ENCODE results near the gene PLSCR3. TPM values are rescaled to one million over a fixed set of nuclear protein-coding genes. Genes with fewer than 3 reads are reported as not detected.

PLSCR3 gene
- total and polyA plus RNA-seq, 2 donors (not counting 1 experiment from before 2014, with no cell fraction given): 25.4 to 39.1 TPM

GRCh38 chr17:7382901-7383300, 11.4 kb downstream of the PLSCR3 start:
- no peak for DNase-seq (ENCODE audit: low read depth in 2 of 2)
- TF ChIP-seq CTCF (conservative IDR thresholded peaks at IDR 0.05 in 1 of 2, IDR thresholded peaks at IDR 0.05 in 1 of 2; ENCODE audit: low read depth in 1 of 2, low read length in 2 of 2) (no peak), EZH2 (IDR thresholded peaks at IDR 0.05; ENCODE audit: low read length, missing control alignments) (no peak)
- H3K4me3 ChIP-seq (replicated peaks in 1 of 4; ENCODE audit: control extremely low read depth in 1 of 4, insufficient read depth in 1 of 4, low read depth in 3 of 4, low read length in 4 of 4): no peak overlapping the region
- H2AFZ ChIP-seq (ENCODE audit: low read length): no peak overlapping the region
- no peak overlapping the region for H3K4me2 ChIP-seq (ENCODE audit: extremely low read depth, insufficient read depth, low read length)
- H3K9me3 ChIP-seq (ENCODE audit: control insufficient read depth, insufficient read depth, low read depth, low read length): no peaks in the 10 kb centered on the region
- H3K27me3 ChIP-seq (ENCODE audit: control insufficient read depth, insufficient read depth, low read length): peaks cover 28% of the 10 kb centered on the region
- H3K79me2 ChIP-seq (ENCODE audit: control insufficient read depth, insufficient read depth, low read length): no peaks in the 10 kb centered on the region
- H3K36me3 ChIP-seq (ENCODE audit: control insufficient read depth, insufficient read depth, low read length): no peaks in the 10 kb centered on the region
- no peaks in the 10 kb centered on the region for H4K20me1 ChIP-seq (ENCODE audit: control insufficient read depth, extremely low read depth, insufficient read depth, low read length)
- peaks cover 7% of the 10 kb centered on the region for H3K4me1 ChIP-seq (ENCODE audit: control insufficient read depth, extremely low read depth, insufficient read depth, low read length)
- no peak overlapping the region for H3K27ac ChIP-seq (ENCODE audit: insufficient read depth, low read length)
- no peak overlapping the region for H3K9ac ChIP-seq (ENCODE audit: insufficient read depth, low read length)

- Histone ChIP-seq H3K4me2 (ENCODE audit: extremely low read depth, insufficient read depth, low read length) (peak within 1 kb of the TSS; percentile 59), H3K4me3 (replicated peaks in 1 of 4; ENCODE audit: control extremely low read depth in 1 of 4, insufficient read depth in 1 of 4, low read depth in 3 of 4, low read length in 4 of 4) (peak within 1 kb of the TSS in 1 of 4 experiments; percentile 46)
Observed at GRCh38 chr17:7380855-7381683, 13.3 kb downstream of the PLSCR3 start, which contains the start of gene TNK1. Gene TNK1 (plus strand): TSS chr17:7381089. CDS start chr17:7382927, 1,838 bp downstream.

More at GRCh38 chr17:7380855-7381683, 13.3 kb downstream of the PLSCR3 start, which contains the start of gene TNK1:
- Histone ChIP-seq H3K27me3 (ENCODE audit: control insufficient read depth, insufficient read depth, low read length) (peaks cover 28% of the 10 kb centered on the region), H3K4me1 (ENCODE audit: control insufficient read depth, extremely low read depth, insufficient read depth, low read length) (peaks cover 7% of the 10 kb centered on the region), H3K36me3 (ENCODE audit: control insufficient read depth, insufficient read depth, low read length) (no peaks in the 10 kb centered on the region), H3K27ac (ENCODE audit: insufficient read depth, low read length) (no peak within 1 kb of the TSS), H2AFZ (ENCODE audit: low read length) (no peak within 1 kb of the TSS), H3K9me3 (ENCODE audit: control insufficient read depth, insufficient read depth, low read depth, low read length) (no peaks in the 10 kb centered on the region), H4K20me1 (ENCODE audit: control insufficient read depth, extremely low read depth, insufficient read depth, low read length) (no peaks in the 10 kb centered on the region), H3K9ac (ENCODE audit: insufficient read depth, low read length) (no peak within 1 kb of the TSS), H3K79me2 (ENCODE audit: control insufficient read depth, insufficient read depth, low read length) (no peaks in the 10 kb centered on the region)
- no peak for TF ChIP-seq CTCF (conservative IDR thresholded peaks at IDR 0.05 in 1 of 2, IDR thresholded peaks at IDR 0.05 in 1 of 2; ENCODE audit: low read depth in 1 of 2, low read length in 2 of 2)
- peak; percentile 82 for TF ChIP-seq EZH2 (IDR thresholded peaks at IDR 0.05; ENCODE audit: low read length, missing control alignments)
- DNase-seq (ENCODE audit: low read depth in 2 of 2): no peak
